ENCODE results near the gene WDR73.
"Not testable (repeated sequence)": the region's sequence is repeated elsewhere in the genome, so short reads cannot be mapped to it uniquely, and the experiment has no call there.

Gene WDR73

DNA sequence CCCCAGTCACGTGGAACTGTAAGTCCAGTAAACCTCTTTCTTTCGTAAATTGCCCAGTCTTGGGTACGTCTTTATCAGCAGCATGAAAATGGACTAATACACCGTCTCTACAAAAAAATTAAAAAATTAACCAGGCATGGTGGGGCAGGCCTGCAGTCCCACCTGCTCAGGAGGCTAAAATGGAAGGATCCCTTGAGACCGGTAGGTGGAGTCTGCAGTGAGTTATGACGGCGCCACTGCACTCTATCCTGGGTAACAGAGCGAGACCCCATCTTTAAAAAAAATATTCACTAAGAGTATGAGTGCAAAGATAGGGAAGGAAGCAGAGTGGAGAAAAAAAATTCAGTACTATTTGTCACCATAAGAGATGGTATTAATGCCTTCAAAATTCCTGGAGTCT lies 36.3 kb upstream of the WDR73 start:
- TF ChIP-seq, protein P1, sequence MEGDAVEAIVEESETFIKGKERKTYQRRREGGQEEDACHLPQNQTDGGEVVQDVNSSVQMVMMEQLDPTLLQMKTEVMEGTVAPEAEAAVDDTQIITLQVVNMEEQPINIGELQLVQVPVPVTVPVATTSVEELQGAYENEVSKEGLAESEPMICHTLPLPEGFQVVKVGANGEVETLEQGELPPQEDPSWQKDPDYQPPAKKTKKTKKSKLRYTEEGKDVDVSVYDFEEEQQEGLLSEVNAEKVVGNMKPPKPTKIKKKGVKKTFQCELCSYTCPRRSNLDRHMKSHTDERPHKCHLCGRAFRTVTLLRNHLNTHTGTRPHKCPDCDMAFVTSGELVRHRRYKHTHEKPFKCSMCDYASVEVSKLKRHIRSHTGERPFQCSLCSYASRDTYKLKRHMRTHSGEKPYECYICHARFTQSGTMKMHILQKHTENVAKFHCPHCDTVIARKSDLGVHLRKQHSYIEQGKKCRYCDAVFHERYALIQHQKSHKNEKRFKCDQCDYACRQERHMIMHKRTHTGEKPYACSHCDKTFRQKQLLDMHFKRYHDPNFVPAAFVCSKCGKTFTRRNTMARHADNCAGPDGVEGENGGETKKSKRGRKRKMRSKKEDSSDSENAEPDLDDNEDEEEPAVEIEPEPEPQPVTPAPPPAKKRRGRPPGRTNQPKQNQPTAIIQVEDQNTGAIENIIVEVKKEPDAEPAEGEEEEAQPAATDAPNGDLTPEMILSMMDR (IDR thresholded peaks at IDR 0.05; ENCODE audit: borderline replicate concordance, insufficient read depth, low read depth, low read length) = no peak
- no peak overlapping the region for H3K4me3 ChIP-seq (ENCODE audit: low read depth, low read length)

DNA sequence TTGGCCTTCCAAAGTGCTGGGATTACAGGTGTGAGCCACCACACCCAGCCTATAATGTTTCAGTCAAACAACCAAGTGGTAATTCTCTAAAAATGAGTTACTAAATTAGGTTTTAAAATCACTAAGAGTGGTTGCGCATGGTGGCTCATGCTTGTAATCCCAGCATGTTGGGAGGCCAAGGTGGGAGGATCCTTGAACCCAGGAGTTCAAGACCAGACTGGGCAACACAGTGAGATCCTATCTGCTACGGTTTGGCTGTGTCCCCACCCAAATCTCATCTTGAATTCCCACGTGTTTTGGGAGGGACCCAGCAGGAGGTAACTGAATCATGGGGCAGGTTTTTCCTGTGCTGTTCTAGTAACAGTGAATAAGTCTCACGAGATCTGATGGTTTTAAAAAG lies 35.8 kb upstream of the WDR73 start:
- TF ChIP-seq, protein P1 (IDR thresholded peaks at IDR 0.05; ENCODE audit: borderline replicate concordance, insufficient read depth, low read depth, low read length) = no peak
- no peak overlapping the region for H3K4me3 ChIP-seq (ENCODE audit: low read depth, low read length)

DNA sequence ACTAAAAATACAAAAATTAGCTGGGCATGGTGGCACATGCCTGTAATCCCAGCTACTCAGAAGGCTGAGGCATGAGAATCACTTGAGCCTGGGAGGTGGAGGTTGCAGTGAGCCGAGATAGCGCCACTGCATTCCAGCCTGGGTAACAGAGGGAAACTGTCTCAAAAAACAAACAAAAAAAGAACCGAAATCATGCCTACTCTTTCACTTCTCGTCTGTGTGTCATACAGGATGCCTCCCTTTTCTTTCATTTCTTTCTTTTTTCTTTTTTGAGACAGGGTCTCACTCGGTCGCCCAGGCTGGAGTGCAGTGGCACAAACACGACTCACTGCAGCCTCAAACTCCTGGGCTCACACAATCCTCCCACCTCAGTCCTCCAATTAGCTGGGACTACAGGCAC lies 32.4 kb upstream of the WDR73 start:
- not testable (repeated sequence) for H3K4me3 ChIP-seq (ENCODE audit: low read depth, low read length)

DNA sequence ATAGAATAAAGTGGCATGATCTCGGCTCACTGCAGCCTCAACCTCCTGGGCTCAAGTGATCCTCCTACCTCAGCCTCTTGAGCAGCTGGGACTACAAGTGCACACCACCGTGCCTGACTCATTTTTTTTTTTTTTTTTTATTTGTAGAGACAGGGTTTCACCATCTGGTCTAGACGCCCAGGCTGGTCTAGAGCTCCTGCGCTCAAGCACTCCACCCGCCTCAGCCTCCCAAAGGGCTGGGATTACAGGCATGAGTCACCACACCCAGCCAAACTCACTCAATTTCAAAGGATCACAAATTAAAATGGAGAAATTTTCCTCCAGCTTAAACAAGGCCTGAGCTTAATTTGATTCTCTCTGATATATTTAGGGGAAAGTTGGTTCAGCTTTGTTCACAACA lies 31.2 kb upstream of the WDR73 start:
- TF ChIP-seq, protein P1 (IDR thresholded peaks at IDR 0.05; ENCODE audit: borderline replicate concordance, insufficient read depth, low read depth, low read length) = no peak

GRCh38 chr15:84684092-84684491 lies 30.0 kb upstream of the WDR73 start:
- H3K4me3 ChIP-seq (ENCODE audit: low read depth, low read length) = no peak overlapping the region
- TF ChIP-seq, protein P1 (IDR thresholded peaks at IDR 0.05; ENCODE audit: borderline replicate concordance, insufficient read depth, low read depth, low read length) = no peak

More for the DNA sequence above, 31.2 kb upstream of the WDR73 start:
- no peak overlapping the region for H3K4me3 ChIP-seq (ENCODE audit: low read depth, low read length)

- TF ChIP-seq, protein P1 (IDR thresholded peaks at IDR 0.05; ENCODE audit: borderline replicate concordance, insufficient read depth, low read depth, low read length) = no peak
These were observed 27.7 kb upstream of the WDR73 start for GRCh38 chr15:84681831-84682230.

DNA sequence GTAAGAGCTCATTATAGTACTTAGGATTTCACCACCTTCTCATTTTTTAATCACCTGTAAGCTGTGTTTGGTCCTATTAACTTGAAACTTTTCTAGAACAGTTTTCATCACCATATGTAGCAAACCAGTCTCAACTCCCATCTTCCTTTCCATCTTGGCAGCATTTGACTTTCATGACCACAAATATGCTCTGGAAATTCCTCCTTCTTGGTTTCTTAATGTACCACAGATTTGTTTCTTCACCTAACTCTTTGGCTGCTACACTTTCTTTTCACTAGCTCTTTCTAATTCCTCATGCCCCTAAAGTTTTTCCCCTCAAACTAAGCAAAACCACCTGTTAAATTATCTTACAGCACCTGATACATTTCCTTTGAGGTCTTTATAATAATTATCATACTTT lies 17.1 kb upstream of the WDR73 start:
- TF ChIP-seq, protein P1 (IDR thresholded peaks at IDR 0.05; ENCODE audit: borderline replicate concordance, insufficient read depth, low read depth, low read length) = no peak
- H3K4me3 ChIP-seq (ENCODE audit: low read depth, low read length) = no peak overlapping the region

More at GRCh38 chr15:84681831-84682230, 27.7 kb upstream of the WDR73 start:
- H3K4me3 ChIP-seq (ENCODE audit: low read depth, low read length) = no peak overlapping the region

- H3K4me3 ChIP-seq (ENCODE audit: low read depth, low read length) = no peak overlapping the region
- TF ChIP-seq, protein P1 (IDR thresholded peaks at IDR 0.05; ENCODE audit: borderline replicate concordance, insufficient read depth, low read depth, low read length) = no peak
These were observed 15.6 kb upstream of the WDR73 start for GRCh38 chr15:84669726-84670125.

Data from GM12875 (cell line).